Stimulated activated CD8-positive, alpha-beta memory T cell treated with anti-CD3 and anti-CD28 coated beads, Interleukin-2, amount 100 ng/mL, for 48 hours (primary cell): ENCODE data around the gene PHKB.
"Not testable (repeated sequence)": the region's sequence is repeated elsewhere in the genome, so short reads cannot be mapped to it uniquely, and the experiment has no call there.

Experiments used
- DNase-seq, 2 donors: peaks; one replicate each; pipeline ENCODE4 v3.0.0-alpha.2; 2020; ENCODE audit warnings: low read depth in 2 of 2

The PHKB gene

GRCh38 chr16:47506800-47507199 lies 45.7 kb downstream of the PHKB start:
- no peak for DNase-seq

GRCh38 chr16:47507701-47508100 lies 46.6 kb downstream of the PHKB start:
- no peak for DNase-seq

- no peak for DNase-seq
Measured at GRCh38 chr16:47511882-47512281, 50.8 kb downstream of the PHKB start.

- DNase-seq = no peak
Measured at GRCh38 chr16:47519037-47519436, 57.9 kb downstream of the PHKB start.

- no peak for DNase-seq
Measured at GRCh38 chr16:47519546-47519945, 58.4 kb downstream of the PHKB start.

GRCh38 chr16:47519996-47520679 lies 59.0 kb downstream of the PHKB start:
- no peak for DNase-seq

GRCh38 chr16:47523342-47524006 lies 62.3 kb downstream of the PHKB start:
- no peak for DNase-seq

GRCh38 chr16:47524007-47524405 lies 62.9 kb downstream of the PHKB start:
- no peak for DNase-seq

GRCh38 chr16:47528431-47528830 lies 67.3 kb downstream of the PHKB start:
- DNase-seq = no peak

- no peak for DNase-seq
Measured at GRCh38 chr16:47533744-47534292, 72.7 kb downstream of the PHKB start.

- DNase-seq = no peak
Measured at GRCh38 chr16:47538472-47538871, 77.3 kb downstream of the PHKB start.

GRCh38 chr16:47539707-47540670 lies 78.9 kb downstream of the PHKB start:
- DNase-seq = not testable (repeated sequence)

- DNase-seq = not testable (repeated sequence)
Measured at GRCh38 chr16:47541135-47541534, 80.0 kb downstream of the PHKB start.

- DNase-seq = not testable (repeated sequence)
Measured at GRCh38 chr16:47544255-47544654, 83.1 kb downstream of the PHKB start.

GRCh38 chr16:47551185-47551584 lies 90.1 kb downstream of the PHKB start:
- DNase-seq = not testable (repeated sequence)

- not testable (repeated sequence) for DNase-seq
Measured at GRCh38 chr16:47551767-47552166, 90.6 kb downstream of the PHKB start.

GRCh38 chr16:47553853-47554564 lies 92.9 kb downstream of the PHKB start:
- DNase-seq = no peak

- not testable (repeated sequence) for DNase-seq
Measured at GRCh38 chr16:47554587-47554986, 93.5 kb downstream of the PHKB start.

GRCh38 chr16:47561286-47561685 lies 100.2 kb downstream of the PHKB start:
- DNase-seq = no peak

- DNase-seq = no peak
Measured at GRCh38 chr16:47562366-47562765, 101.2 kb downstream of the PHKB start.

- no peak for DNase-seq
Measured at GRCh38 chr16:47565454-47565853, 104.3 kb downstream of the PHKB start.
